ENCODE results near the gene USP2.
A peak's percentile ranks its signal among the peaks of the same experiment; 100 is the strongest.

GRCh38 chr11:119356349-119357031 is 25.0 kb downstream of the USP2 start:
- TF ChIP-seq EP300 (IDR thresholded peaks at IDR 0.05): no peak
- TF ChIP-seq POLR2AphosphoS5 (IDR thresholded peaks at IDR 0.05): peak; percentile 68
